GM21576 (cell line): ENCODE results near the gene TMEM106C.

Experiments used
- ATAC-seq: cut with Tn5 transposase; IDR thresholded peaks from one replicate; pipeline ENCODE4 v1.9.1; 2021; ENCODE audit warnings: mild to moderate bottlenecking, moderate library complexity; ENCODE audit not compliant: unreplicated experiment

TMEM106C gene

GRCh38 chr12:47979166-47979565, 15.8 kb downstream of the TMEM106C start:
- no peak for ATAC-seq

- no peak for ATAC-seq
Observed at GRCh38 chr12:47979686-47980085, 16.3 kb downstream of the TMEM106C start.

- ATAC-seq: no peak
Observed at GRCh38 chr12:47980197-47980596, 16.8 kb downstream of the TMEM106C start.

GRCh38 chr12:47980779-47981495, 17.5 kb downstream of the TMEM106C start:
- ATAC-seq: no peak

- no peak for ATAC-seq
Observed at GRCh38 chr12:47981496-47982260, 18.3 kb downstream of the TMEM106C start.

GRCh38 chr12:47982311-47982710, 18.9 kb downstream of the TMEM106C start:
- no peak for ATAC-seq

- no peak for ATAC-seq
Observed at GRCh38 chr12:47982770-47983169, 19.4 kb downstream of the TMEM106C start.

- ATAC-seq: no peak
Observed at GRCh38 chr12:47983541-47984115, 20.2 kb downstream of the TMEM106C start.

- ATAC-seq: no peak
Observed at GRCh38 chr12:47984331-47984801, 21.0 kb downstream of the TMEM106C start.

GRCh38 chr12:47985596-47986290, 22.3 kb downstream of the TMEM106C start:
- ATAC-seq: no peak

- ATAC-seq: no peak
Observed at GRCh38 chr12:47986291-47986660, 22.9 kb downstream of the TMEM106C start.

GRCh38 chr12:47986832-47987231, 23.4 kb downstream of the TMEM106C start:
- no peak for ATAC-seq

- no peak for ATAC-seq
Observed at GRCh38 chr12:47987411-47988072, 24.1 kb downstream of the TMEM106C start.

GRCh38 chr12:47988073-47989022, 25.0 kb downstream of the TMEM106C start:
- ATAC-seq: no peak

GRCh38 chr12:47989023-47989417, 25.6 kb downstream of the TMEM106C start:
- no peak for ATAC-seq

GRCh38 chr12:47989666-47990065, 26.3 kb downstream of the TMEM106C start:
- no peak for ATAC-seq

- peak; percentile 98 for ATAC-seq
Observed at GRCh38 chr12:47990351-47991105, 27.1 kb downstream of the TMEM106C start.

- ATAC-seq: no peak
Observed at GRCh38 chr12:47991106-47992061, 28.0 kb downstream of the TMEM106C start.
